OCI-LY7 (cell line): ENCODE measurements around the gene CTNNAL1.

Experiments used
- EZH2phosphoT487 ChIP-seq: fragments of 200-600 bp; sonication (generic); IDR thresholded peaks from 2 replicates; pipeline ENCODE4 v1.6.1; 2018; ENCODE audit warnings: low read depth, borderline replicate concordance, mild to moderate bottlenecking, mixed run types, antibody characterized with exemption, low read length, moderate library complexity, mixed read lengths
- TF ChIP-seq, protein P1 (sequence below): fragments of 200-600 bp; sonication (generic); conservative IDR thresholded peaks from 2 replicates; pipeline ENCODE4 v1.5.1; 2014; ENCODE audit warnings: mild to moderate bottlenecking, antibody characterized with exemption, low read length, moderate library complexity, mixed read lengths

DNA sequence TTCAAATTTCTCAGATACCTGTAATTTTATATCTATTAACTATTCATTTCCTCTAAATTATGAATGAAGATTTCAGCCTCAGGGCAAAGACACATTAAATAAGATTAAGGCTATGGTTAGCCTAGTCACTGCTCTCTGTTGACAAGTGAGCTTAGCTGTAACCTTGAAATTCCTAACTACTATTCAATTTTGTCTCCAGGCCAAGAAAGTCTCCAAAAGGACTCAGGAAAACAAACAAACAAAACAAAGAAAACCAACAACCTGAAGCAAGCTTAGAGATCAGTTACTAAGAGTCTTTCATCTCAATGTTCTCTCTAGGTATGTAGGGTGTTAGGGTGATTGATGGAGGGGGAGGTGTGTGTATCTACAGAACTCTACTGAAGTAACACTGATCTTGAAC is 9.6 kb upstream of the CTNNAL1 start:
- TF ChIP-seq, protein P1, sequence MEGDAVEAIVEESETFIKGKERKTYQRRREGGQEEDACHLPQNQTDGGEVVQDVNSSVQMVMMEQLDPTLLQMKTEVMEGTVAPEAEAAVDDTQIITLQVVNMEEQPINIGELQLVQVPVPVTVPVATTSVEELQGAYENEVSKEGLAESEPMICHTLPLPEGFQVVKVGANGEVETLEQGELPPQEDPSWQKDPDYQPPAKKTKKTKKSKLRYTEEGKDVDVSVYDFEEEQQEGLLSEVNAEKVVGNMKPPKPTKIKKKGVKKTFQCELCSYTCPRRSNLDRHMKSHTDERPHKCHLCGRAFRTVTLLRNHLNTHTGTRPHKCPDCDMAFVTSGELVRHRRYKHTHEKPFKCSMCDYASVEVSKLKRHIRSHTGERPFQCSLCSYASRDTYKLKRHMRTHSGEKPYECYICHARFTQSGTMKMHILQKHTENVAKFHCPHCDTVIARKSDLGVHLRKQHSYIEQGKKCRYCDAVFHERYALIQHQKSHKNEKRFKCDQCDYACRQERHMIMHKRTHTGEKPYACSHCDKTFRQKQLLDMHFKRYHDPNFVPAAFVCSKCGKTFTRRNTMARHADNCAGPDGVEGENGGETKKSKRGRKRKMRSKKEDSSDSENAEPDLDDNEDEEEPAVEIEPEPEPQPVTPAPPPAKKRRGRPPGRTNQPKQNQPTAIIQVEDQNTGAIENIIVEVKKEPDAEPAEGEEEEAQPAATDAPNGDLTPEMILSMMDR: no peak
- TF ChIP-seq EZH2phosphoT487: no peak
